GM12872 (cell line): ENCODE data around the gene WFDC12.

Experiments used
- TF ChIP-seq, protein P1 (sequence below): IDR thresholded peaks from 3 replicates; pipeline ENCODE4 v1.5.1; 2011; ENCODE audit warnings: low read depth, mild to moderate bottlenecking, low read length, moderate library complexity; ENCODE audit not compliant: insufficient read depth

WFDC12 gene

DNA sequence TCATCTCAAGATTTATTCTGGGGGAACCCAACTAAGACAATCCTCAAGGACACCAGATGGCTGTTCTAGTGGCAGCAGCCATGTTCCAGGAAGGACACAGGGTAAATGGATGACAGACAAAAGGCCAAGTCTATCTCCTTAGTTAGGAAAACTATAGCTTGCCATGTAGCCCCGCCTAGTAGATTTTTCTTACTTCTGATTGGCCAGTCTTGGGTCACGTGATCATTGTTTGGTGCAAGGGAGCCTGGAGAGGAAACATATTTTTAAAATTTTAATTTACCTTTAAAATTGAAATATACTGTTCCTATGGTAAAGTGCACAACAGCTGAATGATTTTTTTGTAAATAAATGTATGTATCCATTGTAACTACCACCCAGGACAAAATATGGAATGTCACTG is 18.9 kb downstream of the WFDC12 start:
- TF ChIP-seq, protein P1, sequence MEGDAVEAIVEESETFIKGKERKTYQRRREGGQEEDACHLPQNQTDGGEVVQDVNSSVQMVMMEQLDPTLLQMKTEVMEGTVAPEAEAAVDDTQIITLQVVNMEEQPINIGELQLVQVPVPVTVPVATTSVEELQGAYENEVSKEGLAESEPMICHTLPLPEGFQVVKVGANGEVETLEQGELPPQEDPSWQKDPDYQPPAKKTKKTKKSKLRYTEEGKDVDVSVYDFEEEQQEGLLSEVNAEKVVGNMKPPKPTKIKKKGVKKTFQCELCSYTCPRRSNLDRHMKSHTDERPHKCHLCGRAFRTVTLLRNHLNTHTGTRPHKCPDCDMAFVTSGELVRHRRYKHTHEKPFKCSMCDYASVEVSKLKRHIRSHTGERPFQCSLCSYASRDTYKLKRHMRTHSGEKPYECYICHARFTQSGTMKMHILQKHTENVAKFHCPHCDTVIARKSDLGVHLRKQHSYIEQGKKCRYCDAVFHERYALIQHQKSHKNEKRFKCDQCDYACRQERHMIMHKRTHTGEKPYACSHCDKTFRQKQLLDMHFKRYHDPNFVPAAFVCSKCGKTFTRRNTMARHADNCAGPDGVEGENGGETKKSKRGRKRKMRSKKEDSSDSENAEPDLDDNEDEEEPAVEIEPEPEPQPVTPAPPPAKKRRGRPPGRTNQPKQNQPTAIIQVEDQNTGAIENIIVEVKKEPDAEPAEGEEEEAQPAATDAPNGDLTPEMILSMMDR: no peak

GRCh38 chr20:45104786-45105185 is 19.5 kb downstream of the WFDC12 start:
- TF ChIP-seq, protein P1: no peak

DNA sequence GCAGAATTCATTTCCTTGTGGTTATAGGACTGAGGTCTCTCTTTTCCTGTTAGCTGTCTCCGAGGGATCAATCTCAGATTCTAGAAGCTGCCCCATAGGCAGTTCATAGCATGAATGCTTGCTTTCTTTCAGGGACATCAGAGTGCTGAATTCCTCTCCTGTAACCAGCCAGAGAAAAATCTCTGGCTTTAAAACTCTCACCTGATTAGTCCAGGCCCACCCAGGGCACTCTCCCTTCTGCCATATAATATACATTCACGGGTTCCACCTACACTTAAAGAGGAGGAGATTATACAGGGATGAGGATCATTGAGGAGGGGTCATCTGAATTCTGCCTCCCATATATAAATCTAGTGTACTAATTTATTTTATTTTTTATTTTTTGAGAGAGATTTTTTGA is 21.2 kb downstream of the WFDC12 start:
- TF ChIP-seq, protein P1: no peak

- TF ChIP-seq, protein P1: no peak
Measured at GRCh38 chr20:45101333-45101850, 22.9 kb downstream of the WFDC12 start.

- TF ChIP-seq, protein P1: no peak
Measured at GRCh38 chr20:45100563-45101245, 23.6 kb downstream of the WFDC12 start, which contains the start of gene KCNS1. KCNS1 (minus strand) TSS chr20:45101127; CDS start chr20:45099236, 1,891 bp downstream.

- TF ChIP-seq, protein P1: peak; percentile 18; the same call in 1 of the 3 replicates
Measured at GRCh38 chr20:45098103-45098773, 26.0 kb downstream of the WFDC12 start.

DNA sequence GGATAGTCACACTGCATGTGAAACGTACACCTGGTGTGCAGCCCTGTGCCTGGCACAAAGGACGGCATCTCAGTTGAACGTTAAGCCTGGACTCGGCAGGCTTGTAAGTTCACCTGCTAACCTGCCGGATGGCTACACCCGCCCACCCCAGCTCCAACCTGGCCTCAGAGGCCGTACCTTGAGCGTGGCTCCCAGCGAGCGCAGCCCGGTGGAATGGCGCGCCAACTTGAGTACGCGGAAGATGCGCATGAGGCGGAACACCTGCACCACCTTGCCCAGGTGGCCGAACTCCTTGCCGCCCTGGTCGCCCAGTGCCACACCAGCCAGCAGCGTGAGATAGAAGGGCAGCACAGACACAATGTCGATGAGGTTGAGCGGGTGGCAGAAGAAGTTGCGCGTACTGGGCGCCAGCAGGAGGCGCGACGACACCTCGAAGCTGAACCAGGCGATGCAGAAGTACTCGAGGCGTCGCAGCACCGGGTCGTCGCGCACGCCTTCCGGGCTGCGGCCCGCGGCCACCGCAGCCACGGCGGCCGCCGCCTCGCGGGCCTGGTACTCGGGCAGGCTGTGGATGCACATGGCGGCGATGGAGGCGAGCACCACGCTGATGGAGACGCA is 26.7 kb downstream of the WFDC12 start:
- TF ChIP-seq, protein P1: peak; percentile 62
